Measurements from ENCODE around the gene PTPN14. TPM values are rescaled to one million over a fixed set of nuclear protein-coding genes. Genes with fewer than 3 reads are reported as not detected.

PTPN14 gene
- total and polyA plus RNA-seq, 2 experiments from 2014 or later: 18.7 to 70.2 TPM

DNA sequence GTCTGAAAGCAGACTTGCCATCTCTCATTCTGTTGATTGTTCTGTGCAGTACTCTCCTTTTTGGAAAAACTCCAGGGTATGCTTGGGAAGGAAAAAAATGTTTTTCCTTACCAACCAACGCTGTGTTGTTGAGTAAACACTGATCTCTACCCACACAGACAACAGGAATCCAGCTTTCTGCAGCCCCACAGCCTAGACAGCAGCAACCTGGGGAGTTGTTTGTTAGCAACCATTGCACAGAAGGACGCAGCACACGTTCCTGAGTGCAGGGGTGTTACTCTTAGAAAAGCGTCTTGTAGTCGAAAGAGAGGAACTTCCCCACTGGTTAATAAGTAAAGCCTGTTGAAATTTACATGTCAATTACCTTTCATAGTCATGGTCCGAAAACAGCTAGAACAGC, 213.9 kb downstream of the PTPN14 start:
- peak overlapping the region; percentile 17; the same call in 1 of the 2 replicates for H3K4me2 ChIP-seq
- ATAC-seq: peak; percentile 33

More for the DNA sequence above, 213.9 kb downstream of the PTPN14 start:
- no peak for TF ChIP-seq NANOG (IDR thresholded peaks at IDR 0.05; ENCODE audit: borderline replicate concordance)
- TF ChIP-seq, protein P1, sequence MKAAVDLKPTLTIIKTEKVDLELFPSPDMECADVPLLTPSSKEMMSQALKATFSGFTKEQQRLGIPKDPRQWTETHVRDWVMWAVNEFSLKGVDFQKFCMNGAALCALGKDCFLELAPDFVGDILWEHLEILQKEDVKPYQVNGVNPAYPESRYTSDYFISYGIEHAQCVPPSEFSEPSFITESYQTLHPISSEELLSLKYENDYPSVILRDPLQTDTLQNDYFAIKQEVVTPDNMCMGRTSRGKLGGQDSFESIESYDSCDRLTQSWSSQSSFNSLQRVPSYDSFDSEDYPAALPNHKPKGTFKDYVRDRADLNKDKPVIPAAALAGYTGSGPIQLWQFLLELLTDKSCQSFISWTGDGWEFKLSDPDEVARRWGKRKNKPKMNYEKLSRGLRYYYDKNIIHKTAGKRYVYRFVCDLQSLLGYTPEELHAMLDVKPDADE (IDR thresholded peaks at IDR 0.05): no peak
- TF ChIP-seq CREB1 (CRISPR knock-in tag; IDR thresholded peaks at IDR 0.05; ENCODE audit: low read depth): no peak
- TF ChIP-seq ZNF114 (CRISPR knock-in tag; IDR thresholded peaks at IDR 0.05): no peak
- no peak for TF ChIP-seq POLR2AphosphoS5 (IDR thresholded peaks at IDR 0.05; ENCODE audit: low read depth)
- TF ChIP-seq CTCF (conservative IDR thresholded peaks at IDR 0.05; ENCODE audit: low read depth in 2 of 2): no peak
- TF ChIP-seq ZNF462 (CRISPR knock-in tag; IDR thresholded peaks at IDR 0.05): no peak
- H3K27ac Mint-ChIP-seq: peak overlapping the region; percentile 34
- DNase-seq (ENCODE audit: low spot score): peak; percentile 57
- Histone ChIP-seq H3K36me3 (ENCODE audit: insufficient read depth) (no peaks in the 10 kb centered on the region), H3K9me2 (ENCODE audit: insufficient read depth) (0 out of 2 replicates have a peak, but pooled peaks cover 1% of the 10 kb centered on the region), H3K27ac (ENCODE audit: low read depth) (no peak overlapping the region), H4K20me1 (replicated peaks; ENCODE audit: insufficient read depth) (no peaks in the 10 kb centered on the region), H3K27me3 (ENCODE audit: insufficient read depth) (no peaks in the 10 kb centered on the region), H3F3A (replicated peaks; ENCODE audit: low read depth) (no peaks in the 10 kb centered on the region; the same call in 1 of the 2 replicates), H2AFZ (no peak overlapping the region), H3K4me3 (no peak overlapping the region), H3K79me2 (replicated peaks; ENCODE audit: insufficient read depth) (no peaks in the 10 kb centered on the region), H3K4me1 (ENCODE audit: insufficient read depth) (peaks cover 11% of the 10 kb centered on the region)
- peaks cover 7% of the 10 kb centered on the region for H3K27me3 Mint-ChIP-seq (ENCODE audit: insufficient read depth, low read depth, poor library complexity)
- no peaks in the 10 kb centered on the region for H3K9me3 Mint-ChIP-seq
- H3K4me3 Mint-ChIP-seq: no peak overlapping the region; the same call in 2 of the 3 replicates
- H3K4me1 Mint-ChIP-seq: peaks cover 25% of the 10 kb centered on the region
- H3K36me3 Mint-ChIP-seq (ENCODE audit: low read depth): no peaks in the 10 kb centered on the region

All from GM23338 (cell line).